Esophagus squamous epithelium (tissue), 4 donors: Measurements from ENCODE around the gene PPP1R27.

Experiments
- CTCF ChIP-seq, 6 experiments: fragments of 450-650 bp in 4 of 6; fragments of 200-600 bp in 2 of 6; sonication (generic) in 2 of 6; IDR thresholded peaks; one replicate each; pipeline ENCODE4 v1.5.1; 2016 to 2019; ENCODE audit warnings: antibody characterized with exemption in 6 of 6, mild to moderate bottlenecking in 4 of 6, moderate library complexity in 4 of 6
- POLR2A ChIP-seq, 4 donors: fragments of 450-650 bp; IDR thresholded peaks; one replicate each; pipeline ENCODE4 v1.6.1; 2017; ENCODE audit warnings: antibody characterized with exemption in 4 of 4, mild to moderate bottlenecking in 4 of 4, moderate library complexity in 3 of 4

- TF ChIP-seq CTCF (IDR thresholded peaks at IDR 0.05) (no peak), POLR2A (IDR thresholded peaks at IDR 0.05) (no peak)
Measured at GRCh38 chr17:81879121-81879520, 44.3 kb upstream of the PPP1R27 start.
